Measurements from ENCODE around the gene GLYR1.

DNA sequence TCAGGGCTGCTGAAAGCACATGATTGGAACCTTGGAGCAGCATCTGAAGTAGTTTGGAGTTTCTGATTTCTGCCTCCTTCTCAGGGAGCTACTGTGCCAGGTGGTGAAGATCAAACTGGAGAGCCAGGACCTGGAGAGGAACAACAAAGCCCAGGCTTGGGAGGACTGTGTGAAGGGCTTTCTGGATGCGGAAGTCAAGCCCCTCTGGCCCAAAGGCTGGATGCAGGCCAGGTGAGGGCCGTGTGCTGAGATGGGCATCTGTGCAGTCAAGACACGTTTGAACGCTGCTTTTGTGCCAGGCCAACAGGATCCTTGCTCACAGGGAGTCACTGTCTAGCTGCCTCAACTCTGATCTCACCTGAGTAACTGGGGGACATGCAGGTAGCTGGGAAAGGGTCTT, 24.0 kb upstream of the GLYR1 start:
- TF ChIP-seq, protein P1, sequence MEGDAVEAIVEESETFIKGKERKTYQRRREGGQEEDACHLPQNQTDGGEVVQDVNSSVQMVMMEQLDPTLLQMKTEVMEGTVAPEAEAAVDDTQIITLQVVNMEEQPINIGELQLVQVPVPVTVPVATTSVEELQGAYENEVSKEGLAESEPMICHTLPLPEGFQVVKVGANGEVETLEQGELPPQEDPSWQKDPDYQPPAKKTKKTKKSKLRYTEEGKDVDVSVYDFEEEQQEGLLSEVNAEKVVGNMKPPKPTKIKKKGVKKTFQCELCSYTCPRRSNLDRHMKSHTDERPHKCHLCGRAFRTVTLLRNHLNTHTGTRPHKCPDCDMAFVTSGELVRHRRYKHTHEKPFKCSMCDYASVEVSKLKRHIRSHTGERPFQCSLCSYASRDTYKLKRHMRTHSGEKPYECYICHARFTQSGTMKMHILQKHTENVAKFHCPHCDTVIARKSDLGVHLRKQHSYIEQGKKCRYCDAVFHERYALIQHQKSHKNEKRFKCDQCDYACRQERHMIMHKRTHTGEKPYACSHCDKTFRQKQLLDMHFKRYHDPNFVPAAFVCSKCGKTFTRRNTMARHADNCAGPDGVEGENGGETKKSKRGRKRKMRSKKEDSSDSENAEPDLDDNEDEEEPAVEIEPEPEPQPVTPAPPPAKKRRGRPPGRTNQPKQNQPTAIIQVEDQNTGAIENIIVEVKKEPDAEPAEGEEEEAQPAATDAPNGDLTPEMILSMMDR (IDR thresholded peaks at IDR 0.05): no peak
- TF ChIP-seq EZH2 (IDR thresholded peaks at IDR 0.05; ENCODE audit: borderline replicate concordance, insufficient read depth, low read depth, low read length, poor library complexity, severe bottlenecking): no peak

All from B cell (primary cell).